Measurements from ENCODE around the gene BCAS2.

BCAS2 gene

GRCh38 chr1:114536043-114536442 lies 45.4 kb downstream of the BCAS2 start:
- no peak overlapping the region for H3K27ac ChIP-seq (ENCODE audit: low read depth, low read length)
- H3K4me1 ChIP-seq (ENCODE audit: control insufficient read depth, insufficient read depth, low read length, unreplicated experiment): no peaks in the 10 kb centered on the region
- no peaks in the 10 kb centered on the region for H3K27me3 ChIP-seq (ENCODE audit: insufficient read depth, low read length)
- no peak overlapping the region for H3K4me3 ChIP-seq (ENCODE audit: low read depth, low read length)
- no peaks in the 10 kb centered on the region for H3K79me2 ChIP-seq (ENCODE audit: control insufficient read depth, insufficient read depth, low read length, unreplicated experiment)
- no peaks in the 10 kb centered on the region for H3K36me3 ChIP-seq (ENCODE audit: insufficient read depth, low read length)
- no peak overlapping the region for H2AFZ ChIP-seq (ENCODE audit: low read length, unreplicated experiment)

- no peak overlapping the region for H3K4me3 ChIP-seq (ENCODE audit: low read depth, low read length)
- no peaks in the 10 kb centered on the region for H3K4me1 ChIP-seq (ENCODE audit: control insufficient read depth, insufficient read depth, low read length, unreplicated experiment)
- no peaks in the 10 kb centered on the region for H3K79me2 ChIP-seq (ENCODE audit: control insufficient read depth, insufficient read depth, low read length, unreplicated experiment)
- H3K27me3 ChIP-seq (ENCODE audit: insufficient read depth, low read length): no peaks in the 10 kb centered on the region
- no peaks in the 10 kb centered on the region for H3K36me3 ChIP-seq (ENCODE audit: insufficient read depth, low read length)
- no peak overlapping the region for H3K27ac ChIP-seq (ENCODE audit: low read depth, low read length)
- no peak overlapping the region for H2AFZ ChIP-seq (ENCODE audit: low read length, unreplicated experiment)
Measured at GRCh38 chr1:114535401-114535800, 46.0 kb downstream of the BCAS2 start.

- H3K4me1 ChIP-seq (ENCODE audit: control insufficient read depth, insufficient read depth, low read length, unreplicated experiment): no peaks in the 10 kb centered on the region
- H2AFZ ChIP-seq (ENCODE audit: low read length, unreplicated experiment): no peak overlapping the region
- H3K4me3 ChIP-seq (ENCODE audit: low read depth, low read length): no peak overlapping the region
- H3K36me3 ChIP-seq (ENCODE audit: insufficient read depth, low read length): no peaks in the 10 kb centered on the region
- no peak overlapping the region for H3K27ac ChIP-seq (ENCODE audit: low read depth, low read length)
- H3K27me3 ChIP-seq (ENCODE audit: insufficient read depth, low read length): no peaks in the 10 kb centered on the region
- no peaks in the 10 kb centered on the region for H3K79me2 ChIP-seq (ENCODE audit: control insufficient read depth, insufficient read depth, low read length, unreplicated experiment)
Measured at GRCh38 chr1:114531094-114531493, 50.3 kb downstream of the BCAS2 start.

GRCh38 chr1:114530224-114530623 lies 51.2 kb downstream of the BCAS2 start:
- Histone ChIP-seq H3K4me1 (ENCODE audit: control insufficient read depth, insufficient read depth, low read length, unreplicated experiment) (no peaks in the 10 kb centered on the region), H3K79me2 (ENCODE audit: control insufficient read depth, insufficient read depth, low read length, unreplicated experiment) (no peaks in the 10 kb centered on the region), H3K27me3 (ENCODE audit: insufficient read depth, low read length) (no peaks in the 10 kb centered on the region), H3K36me3 (ENCODE audit: insufficient read depth, low read length) (no peaks in the 10 kb centered on the region), H3K4me3 (ENCODE audit: low read depth, low read length) (no peak overlapping the region), H3K27ac (ENCODE audit: low read depth, low read length) (no peak overlapping the region), H2AFZ (ENCODE audit: low read length, unreplicated experiment) (no peak overlapping the region)

GRCh38 chr1:114524944-114525343 lies 56.5 kb downstream of the BCAS2 start:
- no peak overlapping the region for H3K27ac ChIP-seq (ENCODE audit: low read depth, low read length)
- H3K27me3 ChIP-seq (ENCODE audit: insufficient read depth, low read length): 0 out of 2 replicates have a peak, but pooled peaks cover 4% of the 10 kb centered on the region
- H3K79me2 ChIP-seq (ENCODE audit: control insufficient read depth, insufficient read depth, low read length, unreplicated experiment): no peaks in the 10 kb centered on the region
- no peak overlapping the region for H2AFZ ChIP-seq (ENCODE audit: low read length, unreplicated experiment)
- H3K36me3 ChIP-seq (ENCODE audit: insufficient read depth, low read length): no peaks in the 10 kb centered on the region
- no peaks in the 10 kb centered on the region for H3K4me1 ChIP-seq (ENCODE audit: control insufficient read depth, insufficient read depth, low read length, unreplicated experiment)
- H3K4me3 ChIP-seq (ENCODE audit: low read depth, low read length): no peak overlapping the region

DNA sequence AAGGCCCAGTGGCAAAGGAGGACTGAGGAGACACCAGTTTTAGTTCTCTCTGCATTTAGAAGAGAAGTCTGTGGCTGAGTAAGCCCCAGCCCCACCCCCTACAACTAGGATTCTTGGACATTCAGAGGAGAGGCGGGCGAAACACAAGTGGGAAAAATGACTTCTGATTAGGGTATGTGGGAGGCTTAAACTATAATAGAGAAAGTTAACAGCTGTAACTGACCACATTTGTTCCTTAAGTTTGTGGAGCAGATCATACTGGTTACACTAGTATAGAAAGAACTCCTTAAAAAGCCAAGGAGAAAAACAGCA lies 59.2 kb downstream of the BCAS2 start:
- Histone ChIP-seq H2AFZ (ENCODE audit: low read length, unreplicated experiment) (no peak overlapping the region), H3K27me3 (ENCODE audit: insufficient read depth, low read length) (0 out of 2 replicates have a peak, but pooled peaks cover 4% of the 10 kb centered on the region), H3K27ac (ENCODE audit: low read depth, low read length) (no peak overlapping the region), H3K79me2 (ENCODE audit: control insufficient read depth, insufficient read depth, low read length, unreplicated experiment) (no peaks in the 10 kb centered on the region), H3K4me1 (ENCODE audit: control insufficient read depth, insufficient read depth, low read length, unreplicated experiment) (no peaks in the 10 kb centered on the region), H3K4me3 (ENCODE audit: low read depth, low read length) (no peak overlapping the region), H3K36me3 (ENCODE audit: insufficient read depth, low read length) (no peaks in the 10 kb centered on the region)

- H3K4me1 ChIP-seq (ENCODE audit: control insufficient read depth, insufficient read depth, low read length, unreplicated experiment): no peaks in the 10 kb centered on the region
Measured at GRCh38 chr1:114521396-114522263, 59.8 kb downstream of the BCAS2 start.

More at GRCh38 chr1:114521396-114522263, 59.8 kb downstream of the BCAS2 start:
- Histone ChIP-seq H3K36me3 (ENCODE audit: insufficient read depth, low read length) (no peaks in the 10 kb centered on the region), H3K79me2 (ENCODE audit: control insufficient read depth, insufficient read depth, low read length, unreplicated experiment) (no peaks in the 10 kb centered on the region), H3K27ac (ENCODE audit: low read depth, low read length) (no peak overlapping the region), H3K27me3 (ENCODE audit: insufficient read depth, low read length) (0 out of 2 replicates have a peak, but pooled peaks cover 4% of the 10 kb centered on the region), H2AFZ (ENCODE audit: low read length, unreplicated experiment) (no peak overlapping the region), H3K4me3 (ENCODE audit: low read depth, low read length) (no peak overlapping the region)

All from ACC112 (cell line).